ENCODE results near the gene GLOD5.
A peak's percentile ranks its signal among the peaks of the same experiment; 100 is the strongest.

GLOD5 gene

GRCh38 chrX:48793935-48794334 is 32.4 kb downstream of the GLOD5 start:
- H3K9ac ChIP-seq (ENCODE audit: low read length) = no peak overlapping the region
- H3K27me3 ChIP-seq (ENCODE audit: control insufficient read depth, insufficient read depth, low read length) = no peaks in the 10 kb centered on the region
- no peak overlapping the region for H3K27ac ChIP-seq (ENCODE audit: low read depth, low read length)
- H3K36me3 ChIP-seq (ENCODE audit: control insufficient read depth, insufficient read depth, low read length) = no peaks in the 10 kb centered on the region
- H3K4me3 ChIP-seq (ENCODE audit: low read depth, low read length) = no peak overlapping the region
- H3K9me3 ChIP-seq (ENCODE audit: control insufficient read depth, insufficient read depth, low read depth, low read length) = peaks cover 13% of the 10 kb centered on the region; the same call in 1 of the 2 replicates
- peaks cover 6% of the 10 kb centered on the region; the same call in 1 of the 2 replicates for H3K4me1 ChIP-seq (ENCODE audit: control insufficient read depth, insufficient read depth, low read length)

- peaks cover 13% of the 10 kb centered on the region; the same call in 1 of the 2 replicates for H3K9me3 ChIP-seq (ENCODE audit: control insufficient read depth, insufficient read depth, low read depth, low read length)
- no peaks in the 10 kb centered on the region for H3K36me3 ChIP-seq (ENCODE audit: control insufficient read depth, insufficient read depth, low read length)
- no peak overlapping the region for H3K4me3 ChIP-seq (ENCODE audit: low read depth, low read length)
- no peaks in the 10 kb centered on the region for H3K27me3 ChIP-seq (ENCODE audit: control insufficient read depth, insufficient read depth, low read length)
- H3K9ac ChIP-seq (ENCODE audit: low read length) = no peak overlapping the region
- no peak overlapping the region for H3K27ac ChIP-seq (ENCODE audit: low read depth, low read length)
- H3K4me1 ChIP-seq (ENCODE audit: control insufficient read depth, insufficient read depth, low read length) = peaks cover 6% of the 10 kb centered on the region; the same call in 1 of the 2 replicates
These were observed 32.9 kb downstream of the GLOD5 start for GRCh38 chrX:48794340-48794910.

GRCh38 chrX:48794911-48795515 is 33.5 kb downstream of the GLOD5 start:
- Histone ChIP-seq H3K27ac (ENCODE audit: low read depth, low read length) (no peak overlapping the region), H3K9me3 (ENCODE audit: control insufficient read depth, insufficient read depth, low read depth, low read length) (peaks cover 13% of the 10 kb centered on the region; the same call in 1 of the 2 replicates), H3K27me3 (ENCODE audit: control insufficient read depth, insufficient read depth, low read length) (no peaks in the 10 kb centered on the region), H3K9ac (ENCODE audit: low read length) (no peak overlapping the region), H3K4me3 (ENCODE audit: low read depth, low read length) (no peak overlapping the region), H3K4me1 (ENCODE audit: control insufficient read depth, insufficient read depth, low read length) (peaks cover 6% of the 10 kb centered on the region; the same call in 1 of the 2 replicates), H3K36me3 (ENCODE audit: control insufficient read depth, insufficient read depth, low read length) (no peaks in the 10 kb centered on the region)

DNA sequence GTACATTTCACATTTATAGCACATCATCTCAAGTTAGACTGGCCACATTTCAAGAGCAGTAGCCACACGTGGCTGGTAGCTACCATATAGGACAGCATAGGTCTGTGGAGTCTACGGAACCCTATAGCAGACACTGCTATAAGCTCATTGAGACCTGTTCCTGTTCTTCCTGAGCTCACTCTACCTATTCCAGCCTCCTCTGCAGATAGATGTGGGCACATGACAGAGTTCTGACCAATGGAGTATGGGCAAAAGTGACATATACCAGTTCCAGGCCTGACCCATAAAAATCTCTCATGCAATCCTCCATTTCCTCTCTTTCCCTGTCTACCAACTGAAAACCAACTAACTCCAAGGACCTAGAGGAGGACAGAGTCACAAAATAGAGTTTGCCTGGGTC is 36.8 kb downstream of the GLOD5 start:
- no peak overlapping the region for H3K27ac ChIP-seq (ENCODE audit: low read depth, low read length)
- peaks cover 6% of the 10 kb centered on the region; the same call in 1 of the 2 replicates for H3K4me1 ChIP-seq (ENCODE audit: control insufficient read depth, insufficient read depth, low read length)
- no peaks in the 10 kb centered on the region for H3K27me3 ChIP-seq (ENCODE audit: control insufficient read depth, insufficient read depth, low read length)
- peaks cover 3% of the 10 kb centered on the region for H3K36me3 ChIP-seq (ENCODE audit: control insufficient read depth, insufficient read depth, low read length)
- H3K4me3 ChIP-seq (ENCODE audit: low read depth, low read length) = no peak overlapping the region
- H3K9ac ChIP-seq (ENCODE audit: low read length) = no peak overlapping the region
- peaks cover 7% of the 10 kb centered on the region; the same call in 1 of the 2 replicates for H3K9me3 ChIP-seq (ENCODE audit: control insufficient read depth, insufficient read depth, low read depth, low read length)

DNA sequence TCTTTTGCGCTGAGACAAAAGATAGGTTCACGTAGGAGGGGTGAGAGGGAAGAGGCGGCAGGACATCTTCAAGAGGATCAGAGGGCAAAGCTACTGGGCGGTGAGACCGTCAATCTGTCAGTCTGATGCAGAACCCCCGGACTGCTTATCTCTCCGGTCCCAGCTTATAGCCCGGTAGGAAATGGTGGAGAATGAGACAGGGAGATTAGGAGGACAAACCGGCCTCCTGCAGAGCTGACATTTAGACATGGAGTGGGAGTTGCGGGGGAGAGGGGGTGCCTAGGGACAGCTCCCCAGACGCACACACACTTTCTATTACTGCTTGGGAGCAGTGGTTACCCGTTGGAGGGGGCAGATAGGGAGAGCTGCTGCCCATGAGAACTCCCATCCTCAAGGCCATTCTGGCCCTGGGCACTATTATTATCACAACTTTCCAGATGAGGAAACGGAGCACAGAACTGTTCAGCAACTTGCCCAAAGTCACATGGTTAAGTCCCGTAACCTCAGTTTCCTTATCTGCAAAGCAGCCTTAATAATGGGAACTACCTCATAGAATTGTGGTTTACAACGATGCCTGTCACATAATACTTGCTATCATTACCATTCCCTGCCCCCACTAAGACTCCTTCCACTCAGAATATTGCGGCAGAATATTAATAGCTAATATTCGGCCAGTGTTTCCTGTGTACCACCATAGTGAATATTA is 39.2 kb downstream of the GLOD5 start:
- Histone ChIP-seq H3K9me3 (ENCODE audit: control insufficient read depth, insufficient read depth, low read depth, low read length) (peaks cover 13% of the 10 kb centered on the region; the same call in 1 of the 2 replicates), H3K36me3 (ENCODE audit: control insufficient read depth, insufficient read depth, low read length) (peaks cover 15% of the 10 kb centered on the region), H3K9ac (ENCODE audit: low read length) (peak overlapping the region; percentile 98), H3K4me3 (ENCODE audit: low read depth, low read length) (peak overlapping the region; percentile 89), H3K4me1 (ENCODE audit: control insufficient read depth, insufficient read depth, low read length) (no peaks in the 10 kb centered on the region; the same call in 1 of the 2 replicates), H3K27me3 (ENCODE audit: control insufficient read depth, insufficient read depth, low read length) (no peaks in the 10 kb centered on the region), H3K27ac (ENCODE audit: low read depth, low read length) (peak overlapping the region; percentile 98)

DNA sequence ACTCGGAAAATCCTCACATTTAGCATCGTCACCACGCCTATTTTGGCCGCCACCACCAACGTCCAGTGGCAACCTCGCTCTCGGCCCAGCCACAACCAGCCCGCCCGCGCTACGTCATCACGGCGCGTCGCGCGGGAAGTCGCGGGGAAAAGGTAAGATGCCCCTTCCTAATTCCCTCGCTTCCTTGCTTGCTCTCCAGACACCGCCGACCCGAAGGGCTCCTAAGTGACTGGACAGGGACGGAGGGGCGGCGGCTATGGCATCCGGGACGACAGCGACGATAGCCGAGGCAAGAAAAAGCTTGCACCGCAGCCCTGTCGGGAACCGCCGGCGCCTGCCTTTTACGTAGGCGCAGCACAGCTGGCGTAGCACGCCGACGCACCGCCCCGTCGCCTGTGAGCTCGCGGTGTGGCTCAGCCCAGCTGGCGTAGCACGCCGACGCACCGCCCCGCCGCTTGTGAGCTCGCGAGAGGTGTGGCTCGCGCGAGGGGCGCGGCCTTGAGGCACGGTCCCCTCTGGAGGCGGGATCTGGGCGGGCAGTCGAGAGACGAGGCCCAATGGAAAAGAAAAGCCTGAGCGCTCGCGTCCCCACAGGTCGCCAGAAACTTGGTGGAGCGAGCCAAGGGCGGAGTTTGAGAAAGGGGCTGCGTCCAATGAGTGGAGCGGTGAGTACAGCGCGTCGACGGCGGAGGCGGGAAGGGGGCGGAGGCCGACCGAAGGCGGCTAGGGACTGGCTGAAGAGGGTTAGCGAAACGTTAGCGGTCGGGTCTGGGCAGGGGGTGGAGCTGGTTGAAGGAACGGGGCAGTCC is 39.9 kb downstream of the GLOD5 start, which contains the start of gene HDAC6:
TSS of gene HDAC6 (plus strand) at position 788 of the 809 bp plus-strand sequence. CDS start 626 bp downstream, outside the sequence.
- H3K27ac ChIP-seq (ENCODE audit: low read depth, low read length) = peak within 1 kb of the TSS; percentile 98
- no peaks in the 10 kb centered on the region; the same call in 1 of the 2 replicates for H3K4me1 ChIP-seq (ENCODE audit: control insufficient read depth, insufficient read depth, low read length)
- peak within 1 kb of the TSS; percentile 98 for H3K9ac ChIP-seq (ENCODE audit: low read length)
- no peaks in the 10 kb centered on the region for H3K27me3 ChIP-seq (ENCODE audit: control insufficient read depth, insufficient read depth, low read length)
- peak within 1 kb of the TSS; percentile 89 for H3K4me3 ChIP-seq (ENCODE audit: low read depth, low read length)
- peaks cover 22% of the 10 kb centered on the region for H3K36me3 ChIP-seq (ENCODE audit: control insufficient read depth, insufficient read depth, low read length)
- peaks cover 13% of the 10 kb centered on the region; the same call in 1 of the 2 replicates for H3K9me3 ChIP-seq (ENCODE audit: control insufficient read depth, insufficient read depth, low read depth, low read length)

GRCh38 chrX:48802089-48802904 is 40.8 kb downstream of the GLOD5 start:
- Histone ChIP-seq H3K27me3 (ENCODE audit: control insufficient read depth, insufficient read depth, low read length) (no peaks in the 10 kb centered on the region), H3K4me3 (ENCODE audit: low read depth, low read length) (peak overlapping the region; percentile 85), H3K27ac (ENCODE audit: low read depth, low read length) (peak overlapping the region; percentile 82), H3K9ac (ENCODE audit: low read length) (peak overlapping the region; percentile 91), H3K9me3 (ENCODE audit: control insufficient read depth, insufficient read depth, low read depth, low read length) (peaks cover 13% of the 10 kb centered on the region; the same call in 1 of the 2 replicates), H3K4me1 (ENCODE audit: control insufficient read depth, insufficient read depth, low read length) (no peaks in the 10 kb centered on the region; the same call in 1 of the 2 replicates), H3K36me3 (ENCODE audit: control insufficient read depth, insufficient read depth, low read length) (peaks cover 22% of the 10 kb centered on the region)

DNA sequence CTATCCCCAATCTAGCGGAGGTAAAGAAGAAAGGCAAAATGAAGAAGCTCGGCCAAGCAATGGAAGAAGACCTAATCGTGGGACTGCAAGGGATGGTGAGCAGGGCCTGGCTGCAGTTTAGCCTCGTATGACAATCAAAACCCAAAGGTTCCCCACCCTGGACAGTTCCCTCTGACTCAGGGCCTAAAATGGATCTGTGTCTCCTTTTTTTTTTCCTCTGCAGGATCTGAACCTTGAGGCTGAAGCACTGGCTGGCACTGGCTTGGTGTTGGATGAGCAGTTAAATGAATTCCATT is 41.3 kb downstream of the GLOD5 start:
- Histone ChIP-seq H3K4me3 (ENCODE audit: low read depth, low read length) (peak overlapping the region; percentile 85), H3K4me1 (ENCODE audit: control insufficient read depth, insufficient read depth, low read length) (no peaks in the 10 kb centered on the region; the same call in 1 of the 2 replicates), H3K9me3 (ENCODE audit: control insufficient read depth, insufficient read depth, low read depth, low read length) (peaks cover 13% of the 10 kb centered on the region; the same call in 1 of the 2 replicates), H3K36me3 (ENCODE audit: control insufficient read depth, insufficient read depth, low read length) (peaks cover 22% of the 10 kb centered on the region), H3K27ac (ENCODE audit: low read depth, low read length) (no peak overlapping the region), H3K27me3 (ENCODE audit: control insufficient read depth, insufficient read depth, low read length) (no peaks in the 10 kb centered on the region), H3K9ac (ENCODE audit: low read length) (peak overlapping the region; percentile 50)

DNA sequence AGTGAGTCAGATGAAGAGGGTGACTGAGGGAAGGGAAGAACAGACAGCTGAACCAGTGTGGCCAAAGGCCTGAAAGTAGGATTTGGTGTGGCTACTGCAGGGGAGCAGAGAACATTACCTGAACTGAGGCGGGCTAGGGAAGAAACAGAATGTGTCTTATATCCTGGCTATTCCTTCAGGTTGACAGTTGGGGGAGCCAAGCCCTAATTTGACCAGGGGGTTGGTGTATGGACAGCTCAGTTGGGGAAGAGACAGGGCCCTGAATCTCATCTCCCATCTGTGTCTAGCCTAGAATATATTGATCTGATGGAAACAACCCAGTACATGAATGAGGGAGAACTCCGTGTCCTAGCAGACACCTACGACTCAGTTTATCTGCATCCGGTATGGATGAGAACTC is 44.5 kb downstream of the GLOD5 start:
- peaks cover 27% of the 10 kb centered on the region for H3K36me3 ChIP-seq (ENCODE audit: control insufficient read depth, insufficient read depth, low read length)
- peaks cover 9% of the 10 kb centered on the region; the same call in 1 of the 2 replicates for H3K9me3 ChIP-seq (ENCODE audit: control insufficient read depth, insufficient read depth, low read depth, low read length)
- no peak overlapping the region for H3K4me3 ChIP-seq (ENCODE audit: low read depth, low read length)
- no peak overlapping the region for H3K27ac ChIP-seq (ENCODE audit: low read depth, low read length)
- no peaks in the 10 kb centered on the region for H3K27me3 ChIP-seq (ENCODE audit: control insufficient read depth, insufficient read depth, low read length)
- no peaks in the 10 kb centered on the region for H3K4me1 ChIP-seq (ENCODE audit: control insufficient read depth, insufficient read depth, low read length)
- no peak overlapping the region for H3K9ac ChIP-seq (ENCODE audit: low read length)

DNA sequence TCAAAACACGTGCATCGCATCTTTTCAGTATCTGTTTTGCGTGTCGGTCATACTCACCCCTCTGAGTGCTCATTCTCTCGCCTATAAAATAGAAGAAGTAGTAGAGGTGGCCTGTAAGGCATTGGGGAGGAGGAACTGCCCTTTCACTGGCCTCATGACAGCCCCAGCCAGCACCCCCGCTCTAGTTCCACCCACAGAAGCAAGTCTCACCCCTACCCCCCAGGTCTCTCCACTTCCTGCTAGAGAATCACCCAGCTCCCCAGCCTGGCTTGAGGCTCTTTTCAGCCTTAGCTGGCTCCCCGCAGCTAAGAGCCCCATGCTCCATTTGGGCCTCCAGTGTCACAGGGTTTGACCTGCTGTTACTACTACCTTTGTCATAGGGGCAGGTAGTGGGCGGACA is 52.1 kb downstream of the GLOD5 start:
- H3K36me3 ChIP-seq (ENCODE audit: control insufficient read depth, insufficient read depth, low read length) = peaks cover 32% of the 10 kb centered on the region
- H3K4me3 ChIP-seq (ENCODE audit: low read depth, low read length) = no peak overlapping the region
- no peak overlapping the region; the same call in 1 of the 2 replicates for H3K27ac ChIP-seq (ENCODE audit: low read depth, low read length)
- no peak overlapping the region for H3K9ac ChIP-seq (ENCODE audit: low read length)
- no peaks in the 10 kb centered on the region for H3K27me3 ChIP-seq (ENCODE audit: control insufficient read depth, insufficient read depth, low read length)
- peaks cover 24% of the 10 kb centered on the region; the same call in 1 of the 2 replicates for H3K9me3 ChIP-seq (ENCODE audit: control insufficient read depth, insufficient read depth, low read depth, low read length)
- no peaks in the 10 kb centered on the region; the same call in 1 of the 2 replicates for H3K4me1 ChIP-seq (ENCODE audit: control insufficient read depth, insufficient read depth, low read length)

Measured in HUES6 (cell line).